H9 (cell line): ENCODE results near the gene ZBTB8A. TPM values are rescaled to one million over a fixed set of nuclear protein-coding genes. Genes with fewer than 3 reads are reported as not detected.

Source experiments
- DNase-seq: peaks from one replicate; pipeline ENCODE4 v3.0.0-alpha.2; 2017
- H2AFZ ChIP-seq: one replicate; pipeline ENCODE4 v1.6.1; 2013; ENCODE audit warnings: mild to moderate bottlenecking, low read length, control low read depth, moderate library complexity
- H2AK5ac ChIP-seq: 2 replicates; pipeline ENCODE4 v1.6.1; 2013; ENCODE audit warnings: low read length, control low read depth, mixed read lengths; ENCODE audit not compliant: insufficient read length
- H2BK120ac ChIP-seq: one replicate; pipeline ENCODE4 v1.6.1; 2013; ENCODE audit warnings: low read depth, mild to moderate bottlenecking, low read length, control low read depth, inconsistent platforms; ENCODE audit not compliant: poor library complexity, severe bottlenecking
- H2BK12ac ChIP-seq: 2 replicates; pipeline ENCODE4 v1.6.1; 2013; ENCODE audit warnings: low read length, control low read depth, mixed read lengths, low read depth; ENCODE audit not compliant: insufficient read length
- H2BK15ac ChIP-seq: 2 replicates; pipeline ENCODE4 v1.6.1; 2013; ENCODE audit warnings: low read depth, low read length, control low read depth
- H2BK20ac ChIP-seq: one replicate; pipeline ENCODE4 v1.6.1; 2013; ENCODE audit warnings: low read depth, mild to moderate bottlenecking, low read length, control low read depth, inconsistent platforms; ENCODE audit not compliant: poor library complexity, severe bottlenecking
- H2BK5ac ChIP-seq: 2 replicates; pipeline ENCODE4 v1.6.1; 2013; ENCODE audit warnings: low read length, control low read depth, mixed read lengths; ENCODE audit not compliant: insufficient read length
- H3K14ac ChIP-seq: 2 replicates; pipeline ENCODE4 v1.6.1; 2013; ENCODE audit warnings: low read length, control low read depth; ENCODE audit not compliant: insufficient read depth
- H3K18ac ChIP-seq: 2 replicates; pipeline ENCODE4 v1.6.1; 2013; ENCODE audit warnings: low read depth, mild to moderate bottlenecking, mixed read lengths, low read length, control low read depth; ENCODE audit not compliant: insufficient read length
- H3K23ac ChIP-seq: 2 replicates; pipeline ENCODE4 v1.6.1; 2013; ENCODE audit warnings: low read length, control low read depth, mixed read lengths, low read depth; ENCODE audit not compliant: insufficient read length
- H3K23me2 ChIP-seq: 2 replicates; pipeline ENCODE4 v1.6.1; 2013; ENCODE audit warnings: low read depth, mild to moderate bottlenecking, mixed read lengths, low read length, control low read depth; ENCODE audit not compliant: insufficient read length, poor library complexity, severe bottlenecking
- H3K27ac ChIP-seq: 2 replicates; pipeline ENCODE4 v1.5.1; 2013; ENCODE audit warnings: low read length, control low read depth, mixed read lengths, low read depth; ENCODE audit not compliant: insufficient read length
- H3K27me3 ChIP-seq: 2 replicates; pipeline ENCODE4 v1.6.1; 2013; ENCODE audit warnings: low read length, control low read depth, inconsistent platforms; ENCODE audit not compliant: insufficient read depth
- H3K4ac ChIP-seq: 2 replicates; pipeline ENCODE4 v1.6.1; 2013; ENCODE audit warnings: low read depth, mild to moderate bottlenecking, control low read depth, inconsistent platforms, low read length, moderate library complexity
- H3K4me1 ChIP-seq: 2 replicates; pipeline ENCODE4 v1.6.1; 2013; ENCODE audit warnings: low read length, control low read depth, inconsistent platforms; ENCODE audit not compliant: insufficient read depth
- H3K4me2 ChIP-seq: 2 replicates; pipeline ENCODE4 v1.6.1; 2013; ENCODE audit warnings: low read length, control low read depth, mixed read lengths; ENCODE audit not compliant: insufficient read length, insufficient read depth
- H3K56ac ChIP-seq: 2 replicates; pipeline ENCODE4 v1.6.1; 2013; ENCODE audit warnings: low read depth, mild to moderate bottlenecking, mixed read lengths, low read length, control low read depth; ENCODE audit not compliant: insufficient read length
- H3K79me1 ChIP-seq: 2 replicates; pipeline ENCODE4 v1.6.1; 2013; ENCODE audit warnings: low read depth, mild to moderate bottlenecking, moderate library complexity, low read length, control low read depth, inconsistent platforms; ENCODE audit not compliant: insufficient read depth, poor library complexity, severe bottlenecking
- H3K79me2 ChIP-seq: 2 replicates; pipeline ENCODE4 v1.6.1; 2013; ENCODE audit warnings: low read length, control low read depth, inconsistent platforms; ENCODE audit not compliant: insufficient read depth
- H3K9ac ChIP-seq: 2 replicates; pipeline ENCODE4 v1.6.1; 2013; ENCODE audit warnings: low read length, control low read depth, mixed read lengths; ENCODE audit not compliant: insufficient read length; ENCODE audit errors: extremely low read depth
- H3K9me3 ChIP-seq: one replicate; pipeline ENCODE4 v1.6.1; 2013; ENCODE audit warnings: low read depth, low read length, inconsistent platforms; ENCODE audit not compliant: control insufficient read depth
- H3T11ph ChIP-seq: one replicate; pipeline ENCODE4 v1.6.1; 2013; ENCODE audit warnings: mild to moderate bottlenecking, low read length, control low read depth, inconsistent platforms
- H4K20me1 ChIP-seq: one replicate; pipeline ENCODE4 v1.6.1; 2013; ENCODE audit not compliant: control insufficient read depth, insufficient read length, insufficient read depth
- H4K5ac ChIP-seq: 2 replicates; pipeline ENCODE4 v1.6.1; 2013; ENCODE audit warnings: low read depth, mild to moderate bottlenecking, mixed read lengths, low read length, control low read depth; ENCODE audit not compliant: insufficient read length
- H4K8ac ChIP-seq: replicated peaks from 2 replicates; pipeline ENCODE4 v1.6.1; 2013; ENCODE audit warnings: low read length, control low read depth, mixed read lengths, low read depth; ENCODE audit not compliant: insufficient read length
- H4K91ac ChIP-seq: 2 replicates; pipeline ENCODE4 v1.6.1; 2013; ENCODE audit warnings: low read depth, mild to moderate bottlenecking, moderate library complexity, mixed read lengths, low read length, control low read depth; ENCODE audit not compliant: insufficient read length
- H3K27ac Mint-ChIP-seq, 3 experiments: 2 replicates in 2 of 3; 3 replicates in 1 of 3; pipeline ENCODE4 v1.8.0; 2020 to 2021; ENCODE audit warnings: mixed read lengths in 3 of 3, mild to moderate bottlenecking in 1 of 3, moderate library complexity in 1 of 3
- H3K27me3 Mint-ChIP-seq: 2 replicates; pipeline ENCODE4 v1.8.0; 2021; ENCODE audit warnings: low read depth, mild to moderate bottlenecking, moderate library complexity, mixed read lengths
- H3K36me3 Mint-ChIP-seq, 3 experiments: 2 replicates in 2 of 3; 3 replicates in 1 of 3; pipeline ENCODE4 v1.8.0; 2020 to 2021; ENCODE audit warnings: low read depth in 3 of 3, mixed read lengths in 3 of 3; ENCODE audit not compliant: insufficient read depth in 1 of 3
- H3K4me1 Mint-ChIP-seq, 2 experiments: 2 replicates each; pipeline ENCODE4 v1.8.0; 2020; ENCODE audit warnings: mixed read lengths in 2 of 2
- H3K4me3 Mint-ChIP-seq, 2 experiments: 2 replicates in 1 of 2; 3 replicates in 1 of 2; pipeline ENCODE4 v1.8.0; 2020 to 2021; ENCODE audit warnings: mild to moderate bottlenecking in 2 of 2, mixed read lengths in 2 of 2, moderate library complexity in 1 of 2
- H3K9me3 Mint-ChIP-seq, 2 experiments: 2 replicates in 1 of 2; 3 replicates in 1 of 2; pipeline ENCODE4 v1.8.0; 2020; ENCODE audit warnings: mild to moderate bottlenecking in 2 of 2, mixed read lengths in 2 of 2, moderate library complexity in 1 of 2
- CTCF ChIP-seq: fragments of 200-600 bp; sonication (generic); conservative IDR thresholded peaks from 3 replicates; pipeline ENCODE4 v1.8.0; 2021; ENCODE audit warnings: antibody characterized with exemption, mild to moderate bottlenecking
- WGBS: extraction: QIAGEN DNeasy Blood & Tissue Kit; methylation state at CpG from one replicate; pipeline ENCODE4 v1.1.7; 2013; ENCODE audit warnings: missing lambda C conversion rate, low lambda C conversion rate, mixed read lengths; ENCODE audit not compliant: insufficient read length; ENCODE audit errors: extremely low coverage; 5-methylcytosine and 5-hydroxymethylcytosine counted together
- long read RNA-seq: library from polyadenylated mRNA; unstranded; transcript quantifications from one replicate; pipeline ENCODE4 v2.0.0, GENCODE V29; 2020
- total RNA-seq: library from RNA; stranded (reverse); gene quantifications from 2 replicates; pipeline ENCODE4 v1.2.1, GENCODE V29; 2021

The ZBTB8A gene
- 11.1 and 11.3 TPM in 2 replicates for total RNA-seq
- long read RNA-seq, full-length matches to known transcripts = 110 of 130 reads
- long read RNA-seq, partial matches to known transcripts = 7 of 130 reads
- long read RNA-seq, other reads (novel, unspliced or antisense) = 13 of 130 reads

- peak within 1 kb of the TSS; percentile 88 for H3K9ac ChIP-seq
Observed at GRCh38 chr1:32538887-32539583, at the start of gene ZBTB8A. ZBTB8A (plus strand) TSS chr1:32539427; CDS start chr1:32592932, 53,505 bp downstream.

More at GRCh38 chr1:32538887-32539583, at the start of gene ZBTB8A:
- peaks cover 0 to 10% (median 3%) of the 10 kb centered on the region in 3 experiments; a peak in 4 of 7 replicates for H3K36me3 Mint-ChIP-seq
- TF ChIP-seq CTCF = no peak
- WGBS = no CpG with 5 or more reads among the region's 33 CpGs
- no peak within 1 kb of the TSS for H3K56ac ChIP-seq
- H3K23ac ChIP-seq = no peak within 1 kb of the TSS
- H3K14ac ChIP-seq = peak within 1 kb of the TSS; percentile 85
- no peak within 1 kb of the TSS for H3K4ac ChIP-seq
- no peaks in the 10 kb centered on the region for H4K20me1 ChIP-seq
- no peak within 1 kb of the TSS for H3K27ac ChIP-seq
- H3K4me1 Mint-ChIP-seq = peaks cover 22 to 23% of the 10 kb centered on the region in 2 experiments
- H2AFZ ChIP-seq = peak within 1 kb of the TSS; percentile 27
- H3K4me3 Mint-ChIP-seq = peak within 1 kb of the TSS; percentile 90 to 96
- peak within 1 kb of the TSS; percentile 77 to 94 (median 92) for H3K27ac Mint-ChIP-seq
- no peak within 1 kb of the TSS for H3T11ph ChIP-seq
- H2BK15ac ChIP-seq = no peak within 1 kb of the TSS
- H3K4me1 ChIP-seq = peaks cover 2% of the 10 kb centered on the region; the same call in 1 of the 2 replicates
- peaks cover 2% of the 10 kb centered on the region for H3K27me3 Mint-ChIP-seq
- H3K9me3 ChIP-seq = no peaks in the 10 kb centered on the region
- no peak within 1 kb of the TSS for H2BK120ac ChIP-seq
- DNase-seq = peak; percentile 67
- H4K8ac ChIP-seq = no peak within 1 kb of the TSS
- H4K91ac ChIP-seq = no peak within 1 kb of the TSS
- H2BK5ac ChIP-seq = no peak within 1 kb of the TSS
- peak within 1 kb of the TSS; percentile 56 for H3K18ac ChIP-seq
- H3K79me1 ChIP-seq = no peaks in the 10 kb centered on the region
- H3K27me3 ChIP-seq = peaks cover 4% of the 10 kb centered on the region; the same call in 1 of the 2 replicates
- H3K4me2 ChIP-seq = peak within 1 kb of the TSS; percentile 93
- peaks cover 12% of the 10 kb centered on the region for H3K23me2 ChIP-seq
- H2AK5ac ChIP-seq = no peak within 1 kb of the TSS
- peaks cover 0 to 3% of the 10 kb centered on the region in 2 experiments; a peak in 2 of 5 replicates for H3K9me3 Mint-ChIP-seq
- H2BK20ac ChIP-seq = no peak within 1 kb of the TSS
- peaks cover 3% of the 10 kb centered on the region; the same call in 1 of the 2 replicates for H3K79me2 ChIP-seq
- no peak within 1 kb of the TSS for H2BK12ac ChIP-seq
- H4K5ac ChIP-seq = no peak within 1 kb of the TSS
